ENCODE results near the gene ZSCAN25.
"Not testable (repeated sequence)": the region's sequence is repeated elsewhere in the genome, so short reads cannot be mapped to it uniquely, and the experiment has no call there.

ZSCAN25 gene

GRCh38 chr7:99616359-99617191, at the start of gene ZSCAN25:
ZSCAN25 (plus strand) TSS chr7:99616946; CDS start chr7:99619607, 2,661 bp downstream.
- DNase-seq (ENCODE audit: low read depth, low spot score) = peak; percentile 89

DNA sequence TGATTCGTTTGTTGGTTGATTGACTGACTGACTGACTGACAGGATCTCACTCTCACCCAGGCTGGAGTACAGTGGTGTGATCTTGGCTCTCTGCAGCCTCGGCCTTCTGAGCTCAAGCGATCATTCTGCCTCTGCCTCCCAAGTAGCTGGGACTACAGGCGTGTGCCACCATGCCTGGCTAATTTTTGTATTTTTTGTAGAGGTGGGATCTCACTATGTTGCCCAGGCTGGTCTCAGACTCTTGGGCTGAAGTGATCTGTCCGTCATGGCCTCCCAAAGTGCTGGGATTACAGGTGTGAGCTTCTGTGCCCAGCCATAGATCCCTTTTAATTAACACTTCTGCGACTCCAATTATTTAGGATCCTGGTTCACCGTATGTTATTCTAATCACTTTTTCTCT, 48.0 kb upstream of the ZSCAN25 start:
- not testable (repeated sequence) for DNase-seq (ENCODE audit: low read depth, low spot score)

DNA sequence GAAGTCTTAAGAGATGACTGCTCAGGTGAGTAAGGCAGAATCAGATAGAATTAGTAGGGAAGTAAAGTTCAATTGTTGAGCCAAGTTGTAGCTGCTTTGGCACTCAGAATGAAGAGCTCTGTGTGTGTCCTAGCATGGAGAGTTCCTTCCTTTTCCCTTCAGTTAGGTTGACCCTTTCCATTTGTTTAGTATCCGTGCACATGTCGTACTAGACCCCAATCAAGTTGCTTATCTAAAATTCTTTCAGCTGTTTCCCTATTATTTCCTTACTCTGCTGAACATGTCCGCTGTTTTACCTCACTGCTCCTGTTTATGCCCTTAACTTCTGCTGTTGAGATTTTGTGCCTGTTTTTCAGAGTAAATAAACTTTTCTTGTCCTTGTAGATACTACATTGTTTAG, 45.0 kb upstream of the ZSCAN25 start:
- DNase-seq (ENCODE audit: low read depth, low spot score) = no peak

GRCh38 chr7:99573257-99573656, 43.5 kb upstream of the ZSCAN25 start:
- no peak for DNase-seq (ENCODE audit: low read depth, low spot score)

DNA sequence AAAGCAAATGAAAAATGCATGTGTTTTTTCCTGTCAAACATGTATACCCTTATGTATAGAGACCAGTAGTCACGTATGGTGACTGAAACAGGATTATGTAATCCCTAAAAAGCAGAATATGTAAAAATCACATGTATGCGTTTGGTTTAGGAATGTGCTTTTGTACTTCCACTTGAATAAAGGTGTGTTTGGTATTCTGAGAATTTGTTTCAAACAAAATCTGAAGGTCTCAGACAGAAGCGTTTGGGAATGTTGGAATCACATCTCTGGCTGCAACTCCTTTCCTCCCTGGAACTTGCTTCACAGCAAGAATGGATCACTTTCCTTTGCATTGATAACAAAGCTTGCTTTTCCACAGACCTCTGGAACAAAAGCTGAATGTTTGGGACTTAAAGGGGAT, 40.5 kb upstream of the ZSCAN25 start:
- DNase-seq (ENCODE audit: low read depth, low spot score) = no peak

DNA sequence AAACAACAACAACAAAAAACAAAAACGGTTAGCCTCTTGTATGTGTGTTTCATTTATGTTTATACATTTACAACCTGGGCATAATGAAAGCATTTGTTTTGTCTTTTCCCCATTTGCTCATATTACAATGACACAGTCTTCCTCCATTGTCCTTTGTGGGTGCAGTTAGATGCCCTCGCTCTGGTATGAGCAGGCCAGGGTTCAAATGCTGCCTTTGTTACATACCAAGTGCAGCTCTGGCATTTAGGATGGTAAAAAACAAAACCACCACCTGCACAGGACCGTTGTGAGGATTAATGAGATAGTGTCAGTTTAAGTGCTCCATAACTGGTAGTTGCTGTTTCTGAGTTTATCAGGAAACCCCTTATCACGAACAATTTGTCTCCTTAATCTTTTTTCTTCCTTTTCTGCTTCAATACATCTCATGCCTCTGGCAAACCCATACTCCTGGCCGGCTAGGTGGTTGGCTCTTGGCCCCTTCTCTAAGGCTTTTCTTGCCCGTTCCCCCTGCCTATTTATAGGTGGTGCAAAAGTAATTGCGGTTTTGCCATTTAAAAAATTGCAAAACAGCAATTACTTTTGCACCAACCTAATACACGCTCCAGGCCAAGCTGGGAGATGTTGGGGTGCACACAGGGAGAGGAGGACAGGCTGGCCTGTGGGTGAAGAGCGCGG, 37.3 kb upstream of the ZSCAN25 start:
- no peak for DNase-seq (ENCODE audit: low read depth, low spot score)

DNA sequence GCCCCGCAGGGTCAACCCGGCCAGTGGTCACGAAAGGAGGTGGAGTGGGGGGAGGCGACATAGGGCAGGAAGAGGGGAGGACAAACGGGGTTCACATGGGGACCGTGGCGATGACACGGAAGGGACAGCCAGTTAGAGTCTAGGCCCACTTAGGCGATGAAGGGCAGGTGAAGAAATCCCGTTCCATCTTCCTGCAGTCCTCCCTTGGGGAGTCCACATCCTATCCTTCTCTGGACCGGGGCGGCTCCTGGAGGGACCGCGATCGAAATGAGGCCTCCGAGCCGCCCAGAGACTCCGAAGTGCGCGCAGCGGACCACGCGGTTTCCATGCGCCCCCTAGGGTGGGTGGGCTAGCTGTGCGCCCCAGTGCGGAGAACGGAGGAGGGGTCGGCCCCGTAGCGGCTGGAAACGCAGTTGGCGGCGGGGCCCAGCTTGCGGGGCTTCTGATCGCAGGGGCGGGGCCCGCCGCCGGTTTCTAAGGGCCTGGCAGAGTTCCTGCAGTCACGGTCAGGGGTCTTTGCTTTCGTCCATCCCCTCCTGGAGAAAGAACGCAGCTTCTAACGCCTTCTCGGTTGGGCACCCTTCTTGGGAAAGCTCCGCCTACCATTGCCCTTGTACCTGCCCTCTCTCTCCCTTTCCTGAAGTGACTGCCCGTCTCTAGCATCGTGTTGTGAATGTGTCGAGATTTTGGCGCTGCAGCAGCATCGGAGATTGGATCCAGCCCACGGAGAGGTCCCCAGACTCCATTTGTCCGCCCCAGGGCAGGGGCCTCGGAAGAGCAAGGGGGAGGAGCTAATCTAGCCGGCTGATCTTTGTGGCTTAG, 36.6 kb upstream of the ZSCAN25 start:
- DNase-seq (ENCODE audit: low read depth, low spot score) = peak; percentile 57

- DNase-seq (ENCODE audit: low read depth, low spot score) = not testable (repeated sequence)
These were observed 35.9 kb upstream of the ZSCAN25 start for GRCh38 chr7:99580778-99581332.

GRCh38 chr7:99588868-99589267, 27.9 kb upstream of the ZSCAN25 start:
- no peak for DNase-seq (ENCODE audit: low read depth, low spot score)

GRCh38 chr7:99594948-99595745, 21.6 kb upstream of the ZSCAN25 start:
- no peak for DNase-seq (ENCODE audit: low read depth, low spot score)

GRCh38 chr7:99596408-99596955, 20.3 kb upstream of the ZSCAN25 start:
- DNase-seq (ENCODE audit: low read depth, low spot score) = no peak

DNA sequence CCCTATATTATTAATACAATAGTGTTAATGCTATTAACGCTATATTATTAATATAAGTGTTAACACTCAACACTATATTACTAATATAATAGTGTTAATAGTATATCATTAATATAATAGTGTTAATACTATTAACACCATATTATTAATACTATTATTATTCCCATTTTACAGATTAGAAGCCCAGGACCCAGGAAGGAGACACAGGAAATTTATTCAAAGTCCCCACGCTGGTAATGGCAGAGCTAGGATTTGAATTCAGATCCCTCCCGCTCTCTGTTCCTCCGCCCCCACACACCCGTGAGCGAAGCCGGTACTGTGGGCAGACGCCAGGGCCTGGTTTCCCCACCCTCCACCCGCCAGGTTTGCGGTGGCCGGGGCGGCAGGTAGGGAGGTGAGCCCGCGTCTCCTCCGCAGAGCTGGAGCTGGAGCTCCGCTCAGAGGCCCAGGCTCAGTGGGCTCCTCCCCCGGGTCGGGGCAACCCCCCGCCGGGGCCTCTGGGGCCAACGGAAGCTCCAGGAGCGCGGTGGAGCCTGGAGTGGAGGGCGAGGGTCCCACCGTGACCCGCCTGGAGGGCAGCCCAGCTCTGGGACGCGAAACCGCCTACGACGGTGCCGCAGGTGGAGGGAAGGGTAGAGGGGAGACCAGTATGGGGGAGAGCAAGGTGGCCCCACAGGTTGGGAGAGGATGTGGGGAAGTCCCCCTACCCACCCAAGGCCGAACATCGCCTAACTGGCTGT, 18.8 kb upstream of the ZSCAN25 start, which contains the start of gene TMEM225B:
Gene TMEM225B (plus strand): TSS at position 506 of the 740 bp plus-strand sequence. CDS start 6,122 bp downstream, outside the sequence.
- DNase-seq (ENCODE audit: low read depth, low spot score) = no peak

- DNase-seq (ENCODE audit: low read depth, low spot score) = no peak
These were observed 16.9 kb upstream of the ZSCAN25 start for GRCh38 chr7:99599836-99600235.

- no peak for DNase-seq (ENCODE audit: low read depth, low spot score)
These were observed 15.0 kb upstream of the ZSCAN25 start for GRCh38 chr7:99601656-99602310.

GRCh38 chr7:99605527-99605926, 11.2 kb upstream of the ZSCAN25 start:
- no peak for DNase-seq (ENCODE audit: low read depth, low spot score)

DNA sequence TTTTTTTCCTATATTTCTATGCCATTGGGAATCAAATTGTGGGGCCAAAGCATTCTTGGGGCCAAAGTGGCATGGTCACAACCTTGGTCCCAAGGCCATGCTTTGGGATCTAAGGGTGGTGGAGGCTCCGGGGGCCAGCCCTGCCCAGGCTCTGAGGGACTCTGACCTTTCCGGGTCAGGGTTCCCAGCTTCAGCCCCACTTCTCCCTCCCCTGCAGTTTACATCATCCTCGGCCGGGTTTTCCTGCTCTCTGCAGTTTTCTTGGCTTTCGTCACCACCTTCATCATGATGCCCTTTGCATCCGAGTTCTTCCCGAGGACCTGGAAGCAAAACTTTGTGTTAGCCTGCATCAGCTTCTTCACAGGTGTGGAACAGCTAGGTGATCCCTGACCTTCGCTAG, 10.2 kb upstream of the ZSCAN25 start:
- no peak for DNase-seq (ENCODE audit: low read depth, low spot score)

GRCh38 chr7:99607548-99607947, 9.2 kb upstream of the ZSCAN25 start:
- no peak for DNase-seq (ENCODE audit: low read depth, low spot score)

DNA sequence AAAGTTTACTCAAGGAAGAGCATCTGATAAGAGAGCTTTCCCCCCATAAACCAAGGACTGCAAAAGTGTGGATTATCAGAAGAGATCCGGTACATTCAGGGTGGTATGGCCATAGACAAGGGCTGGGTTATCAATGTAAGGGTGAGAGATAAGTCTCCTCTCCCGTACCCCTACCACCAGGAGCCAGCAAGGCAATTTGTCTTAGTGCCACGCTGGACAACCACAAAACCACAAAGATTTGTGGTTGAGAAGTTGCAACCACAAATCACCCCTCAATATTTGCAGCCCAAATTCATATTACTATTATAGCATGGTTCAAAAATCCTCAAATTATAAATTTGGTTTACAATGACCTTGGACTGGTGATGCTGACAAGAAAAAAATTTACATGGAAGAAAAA, 2.3 kb upstream of the ZSCAN25 start:
- DNase-seq (ENCODE audit: low read depth, low spot score) = no peak

- DNase-seq (ENCODE audit: low read depth, low spot score) = no peak
These were observed 772 bp upstream of the ZSCAN25 start for GRCh38 chr7:99615989-99616358.
